Neuronal stem cell (in vitro differentiated cells): Measurements from ENCODE around the gene ADD1.

Source experiments
- DNase-seq: peaks from one replicate; pipeline ENCODE4 v3.0.0-alpha.2; 2013; ENCODE audit warnings: low spot score
- H2AFZ ChIP-seq: one replicate; pipeline ENCODE4 v1.6.1; 2013; ENCODE audit warnings: mild to moderate bottlenecking, low read length, inconsistent platforms
- H2AK5ac ChIP-seq: 2 replicates; pipeline ENCODE4 v1.6.1; 2013; ENCODE audit warnings: low read depth, mild to moderate bottlenecking, inconsistent platforms, low read length, moderate library complexity, mixed read lengths
- H2BK120ac ChIP-seq: 2 replicates; pipeline ENCODE4 v1.6.1; 2013; ENCODE audit warnings: low read depth, mild to moderate bottlenecking, inconsistent platforms, low read length, moderate library complexity, mixed read lengths
- H2BK12ac ChIP-seq: one replicate; pipeline ENCODE4 v1.6.1; 2013; ENCODE audit warnings: low read length, inconsistent platforms
- H2BK15ac ChIP-seq: 2 replicates; pipeline ENCODE4 v1.6.1; 2013; ENCODE audit warnings: mild to moderate bottlenecking, low read length, inconsistent platforms, mixed read lengths
- H2BK5ac ChIP-seq: one replicate; pipeline ENCODE4 v1.6.1; 2013; ENCODE audit warnings: inconsistent platforms, mild to moderate bottlenecking, low read length, moderate library complexity
- H3K14ac ChIP-seq: one replicate; pipeline ENCODE4 v1.6.1; 2013; ENCODE audit warnings: low read length, inconsistent platforms
- H3K18ac ChIP-seq: 2 replicates; pipeline ENCODE4 v1.6.1; 2013; ENCODE audit warnings: low read length, inconsistent platforms
- H3K23ac ChIP-seq: 2 replicates; pipeline ENCODE4 v1.6.1; 2013; ENCODE audit warnings: low read depth, mild to moderate bottlenecking, mixed read lengths, low read length, inconsistent platforms; ENCODE audit not compliant: poor library complexity
- H3K27ac ChIP-seq: replicated peaks from 3 replicates; pipeline ENCODE4 v1.5.1; 2013; ENCODE audit warnings: low read length, inconsistent platforms
- H3K27me3 ChIP-seq, 3 experiments: 2 replicates each; pipeline ENCODE4 v1.6.1; 2013; ENCODE audit warnings: low read length in 3 of 3, mild to moderate bottlenecking in 2 of 3, inconsistent platforms in 1 of 3, low read depth in 1 of 3, mixed read lengths in 1 of 3, moderate library complexity in 1 of 3; ENCODE audit not compliant: control insufficient read depth in 3 of 3, insufficient read depth in 3 of 3
- H3K36me3 ChIP-seq, 2 donors: replicated peaks in 1 of 2; 2 replicates each; pipeline ENCODE4 v1.6.1; 2013; ENCODE audit warnings: low read length in 2 of 2; ENCODE audit not compliant: control insufficient read depth in 2 of 2, insufficient read depth in 2 of 2
- H3K4ac ChIP-seq: 2 replicates; pipeline ENCODE4 v1.6.1; 2013; ENCODE audit warnings: inconsistent platforms, mild to moderate bottlenecking, low read length, moderate library complexity
- H3K4me1 ChIP-seq, 2 donors: 1 replicate in 1 of 2; 2 replicates in 1 of 2; pipeline ENCODE4 v1.6.1; 2013; ENCODE audit warnings: low read length in 2 of 2, low read depth in 1 of 2; ENCODE audit not compliant: control insufficient read depth in 2 of 2, insufficient read depth in 1 of 2
- H3K4me2 ChIP-seq: one replicate; pipeline ENCODE4 v1.6.1; 2013; ENCODE audit warnings: mild to moderate bottlenecking, low read length, inconsistent platforms; ENCODE audit not compliant: insufficient read depth, poor library complexity, severe bottlenecking
- H3K4me3 ChIP-seq, 2 donors: 2 replicates each; pipeline ENCODE4 v1.5.1; 2013; ENCODE audit warnings: low read length in 2 of 2, mild to moderate bottlenecking in 2 of 2, inconsistent platforms in 1 of 2, moderate library complexity in 1 of 2
- H3K79me1 ChIP-seq: one replicate; pipeline ENCODE4 v1.6.1; 2013; ENCODE audit warnings: low read depth, mild to moderate bottlenecking, inconsistent platforms, low read length, moderate library complexity
- H3K9ac ChIP-seq: one replicate; pipeline ENCODE4 v1.6.1; 2013; ENCODE audit warnings: mild to moderate bottlenecking, low read depth, low read length, inconsistent platforms; ENCODE audit not compliant: poor library complexity
- H3K9me3 ChIP-seq, 2 donors: replicated peaks in 1 of 2; 2 replicates each; pipeline versions ENCODE3 to v1.6.1; 2013; ENCODE audit warnings: low read length in 2 of 2, mild to moderate bottlenecking in 2 of 2, inconsistent platforms in 1 of 2, low read depth in 1 of 2, mixed read lengths in 1 of 2, moderate library complexity in 1 of 2; ENCODE audit not compliant: control insufficient read depth in 2 of 2, insufficient read depth in 1 of 2
- H4K8ac ChIP-seq: one replicate; pipeline ENCODE4 v1.6.1; 2013; ENCODE audit warnings: low read depth, mild to moderate bottlenecking, inconsistent platforms, low read length, moderate library complexity
- H4K91ac ChIP-seq: one replicate; pipeline ENCODE4 v1.6.1; 2013; ENCODE audit warnings: low read length, low read depth, mild to moderate bottlenecking, inconsistent platforms; ENCODE audit not compliant: poor library complexity
- WGBS, 2 donors: extraction: QIAGEN DNeasy Blood & Tissue Kit; methylation state at CpG; one replicate each; pipeline ENCODE4 v1.1.7; 2013; ENCODE audit warnings: missing lambda C conversion rate in 2 of 2, mixed read lengths in 1 of 2; ENCODE audit not compliant: insufficient read length in 2 of 2, insufficient replicate concordance in 1 of 2; ENCODE audit errors: extremely low coverage in 2 of 2; 5-methylcytosine and 5-hydroxymethylcytosine counted together

ADD1 gene

DNA sequence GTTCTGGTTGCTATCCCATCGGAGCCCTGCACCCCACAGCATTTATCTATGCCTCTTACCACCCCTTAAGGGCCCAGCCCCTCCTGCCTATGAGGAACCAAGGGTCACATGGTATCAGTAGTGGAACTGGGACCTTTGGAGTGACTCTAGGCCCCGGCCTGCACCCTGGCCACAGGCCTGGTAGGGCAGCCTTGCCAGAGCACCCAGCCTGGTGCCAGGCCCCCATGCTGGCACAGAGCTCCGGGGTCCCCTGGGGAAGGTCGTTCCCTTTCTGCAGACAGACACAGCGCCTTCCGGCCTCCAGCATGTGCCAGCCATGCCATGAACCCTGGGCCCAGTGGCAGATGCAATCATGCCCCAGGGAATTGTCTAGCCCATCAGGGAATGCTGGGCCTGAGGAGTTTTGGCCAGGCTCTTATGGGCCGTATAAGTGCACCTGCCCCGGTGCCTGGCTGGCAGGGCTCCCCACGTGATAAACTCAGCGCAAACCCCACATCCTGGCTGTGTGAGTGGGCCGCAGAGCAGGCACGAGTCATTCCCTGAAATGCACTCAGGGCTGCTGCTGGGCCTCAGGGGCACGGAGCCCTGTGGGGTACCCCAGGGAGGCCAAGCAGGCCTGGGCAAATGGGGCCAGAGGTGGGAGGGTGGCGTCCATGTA is 19.8 kb upstream of the ADD1 start:
- peaks cover 33 to 75% of the 10 kb centered on the region in 2 donors for H3K36me3 ChIP-seq

GRCh38 chr4:2824329-2824835 is 19.3 kb upstream of the ADD1 start:
- no CpG with 5 or more reads among the region's 24 CpGs for WGBS, 2 donors
- no peak overlapping the region for H3K4me3 ChIP-seq

More for the DNA sequence above, 19.8 kb upstream of the ADD1 start:
- no peak overlapping the region for H3K4me2 ChIP-seq
- no peaks in the 10 kb centered on the region for H3K27me3 ChIP-seq
- H3K4me1 ChIP-seq = no peaks in the 10 kb centered on the region
- H2BK120ac ChIP-seq = no peak overlapping the region
- WGBS, 2 donors = no CpG with 5 or more reads among the region's 14 CpGs
- H3K18ac ChIP-seq = no peak overlapping the region
- no peak overlapping the region for H2AFZ ChIP-seq
- no peak overlapping the region for H3K4ac ChIP-seq
- no peak overlapping the region for H4K91ac ChIP-seq
- peak overlapping the region; percentile 48 for H4K8ac ChIP-seq
- H3K23ac ChIP-seq = no peak overlapping the region
- no peak overlapping the region for H2BK12ac ChIP-seq
- H3K27ac ChIP-seq = no peak overlapping the region
- no peak overlapping the region for H3K14ac ChIP-seq
- no peaks in the 10 kb centered on the region for H3K9me3 ChIP-seq
- H2BK15ac ChIP-seq = no peak overlapping the region
- H3K9ac ChIP-seq = no peak overlapping the region
- H3K4me3 ChIP-seq = no peak overlapping the region
- H3K79me1 ChIP-seq = peaks cover 5% of the 10 kb centered on the region
- no peak overlapping the region for H2BK5ac ChIP-seq
- H2AK5ac ChIP-seq = no peak overlapping the region
- DNase-seq = no peak

GRCh38 chr4:2824836-2825381 is 18.7 kb upstream of the ADD1 start:
- H3K36me3 ChIP-seq = peaks cover 34 to 82% of the 10 kb centered on the region in 2 donors
- DNase-seq = no peak
- peak overlapping the region; percentile 65 for H4K8ac ChIP-seq
- peak overlapping the region; percentile 65 for H3K23ac ChIP-seq
- H3K18ac ChIP-seq = no peak overlapping the region
- H3K4me3 ChIP-seq = no peak overlapping the region
- H3K9me3 ChIP-seq = no peaks in the 10 kb centered on the region
- no CpG with 5 or more reads among the region's 17 CpGs for WGBS, 2 donors
- H3K27me3 ChIP-seq = no peaks in the 10 kb centered on the region
- H3K4me2 ChIP-seq = no peak overlapping the region
- peak overlapping the region; percentile 89 for H3K14ac ChIP-seq
- no peak overlapping the region for H2BK120ac ChIP-seq
- H3K4me1 ChIP-seq = no peaks in the 10 kb centered on the region
- peaks cover 5% of the 10 kb centered on the region for H3K79me1 ChIP-seq
- no peak overlapping the region for H4K91ac ChIP-seq
- H3K27ac ChIP-seq = no peak overlapping the region
- H2BK12ac ChIP-seq = no peak overlapping the region
- H2AFZ ChIP-seq = no peak overlapping the region
- no peak overlapping the region for H3K4ac ChIP-seq
- H2BK15ac ChIP-seq = no peak overlapping the region
- peak overlapping the region; percentile 80 for H3K9ac ChIP-seq
- H2AK5ac ChIP-seq = no peak overlapping the region
- H2BK5ac ChIP-seq = no peak overlapping the region

More at GRCh38 chr4:2824329-2824835, 19.3 kb upstream of the ADD1 start:
- Histone ChIP-seq H3K4ac (no peak overlapping the region), H2AK5ac (no peak overlapping the region), H2BK5ac (peak overlapping the region; percentile 11), H3K36me3 (peaks cover 33 to 81% of the 10 kb centered on the region in 2 donors), H3K18ac (no peak overlapping the region), H4K91ac (no peak overlapping the region), H2BK120ac (no peak overlapping the region), H3K14ac (peak overlapping the region; percentile 4), H3K79me1 (peaks cover 5% of the 10 kb centered on the region), H3K9ac (no peak overlapping the region), H2BK15ac (no peak overlapping the region), H3K4me1 (no peaks in the 10 kb centered on the region), H3K23ac (peak overlapping the region; percentile 65), H2AFZ (no peak overlapping the region), H2BK12ac (peak overlapping the region; percentile 1), H3K4me2 (no peak overlapping the region), H3K27ac (no peak overlapping the region), H3K9me3 (no peaks in the 10 kb centered on the region), H3K27me3 (no peaks in the 10 kb centered on the region), H4K8ac (no peak overlapping the region)
- DNase-seq = no peak

DNA sequence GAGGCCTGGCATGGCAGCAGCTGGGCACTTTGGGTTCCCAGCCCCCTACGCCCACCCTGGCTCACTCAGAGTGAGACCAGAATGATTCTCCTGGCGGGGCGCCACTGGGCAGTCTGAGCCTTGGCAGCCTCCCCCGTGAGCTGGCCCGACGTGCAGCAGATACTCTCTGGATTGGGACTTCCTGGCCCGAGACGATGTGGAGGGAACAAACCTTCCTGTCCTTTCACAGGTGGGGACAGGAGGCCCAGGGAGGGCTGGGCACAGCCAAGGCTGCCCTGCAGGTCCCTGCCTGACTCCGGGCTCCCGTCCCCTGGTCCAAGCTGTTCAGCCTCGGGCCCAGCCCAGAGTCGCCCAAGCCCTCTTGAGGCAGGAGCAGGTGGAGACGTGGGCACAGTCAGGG is 17.9 kb upstream of the ADD1 start:
- H3K4me3 ChIP-seq = no peak overlapping the region
- peak overlapping the region; percentile 73 for H3K23ac ChIP-seq
- H2BK120ac ChIP-seq = no peak overlapping the region
- H4K91ac ChIP-seq = no peak overlapping the region
- no peak overlapping the region for H2AFZ ChIP-seq
- peaks cover 35 to 80% of the 10 kb centered on the region in 2 donors for H3K36me3 ChIP-seq
- no peak overlapping the region for H3K18ac ChIP-seq
- WGBS, 2 donors = no CpG with 5 or more reads among the region's 13 CpGs
- H2BK15ac ChIP-seq = no peak overlapping the region
- no peaks in the 10 kb centered on the region for H3K27me3 ChIP-seq
- no peak overlapping the region for H3K4ac ChIP-seq
- no peak for DNase-seq
- H3K14ac ChIP-seq = no peak overlapping the region
- H3K27ac ChIP-seq = no peak overlapping the region
- H3K79me1 ChIP-seq = peaks cover 5% of the 10 kb centered on the region
- H3K9ac ChIP-seq = peak overlapping the region; percentile 44
- H2BK5ac ChIP-seq = no peak overlapping the region
- no peaks in the 10 kb centered on the region for H3K9me3 ChIP-seq
- H3K4me2 ChIP-seq = no peak overlapping the region
- no peak overlapping the region for H4K8ac ChIP-seq
- no peaks in the 10 kb centered on the region for H3K4me1 ChIP-seq
- H2BK12ac ChIP-seq = no peak overlapping the region
- no peak overlapping the region for H2AK5ac ChIP-seq
